Psoas muscle (tissue), 8 donors: ENCODE measurements around the gene PHAX. TPM values are rescaled to one million over a fixed set of nuclear protein-coding genes. Genes with fewer than 3 reads are reported as not detected.
"Not testable (repeated sequence)": the region's sequence is repeated elsewhere in the genome, so short reads cannot be mapped to it uniquely, and the experiment has no call there.

ENCODE experiments used
- ATAC-seq, 4 donors: fragments of 200-7000 bp; cut with Tn5 transposase; one replicate each; pipeline ENCODE4 v1.9.1; 2020; ENCODE audit warnings: moderate library complexity in 3 of 4, mild to moderate bottlenecking in 2 of 4
- DNase-seq, 2 donors: peaks; one replicate each; pipeline ENCODE4 v3.0.0-alpha.2; 2020
- H3K27ac ChIP-seq: fragments of 200-600 bp; one replicate; pipeline ENCODE4 v1.8.0; 2022
- H3K27me3 ChIP-seq, 3 donors: fragments of 200-600 bp in 1 of 3; one replicate each; pipeline versions ENCODE4 v1.6.1 to v1.8.0; 2013 to 2022; ENCODE audit warnings: low read length in 2 of 3, mild to moderate bottlenecking in 2 of 3, moderate library complexity in 1 of 3; ENCODE audit not compliant: insufficient read depth in 3 of 3
- H3K36me3 ChIP-seq, 2 donors: fragments of 200-600 bp in 1 of 2; one replicate each; pipeline versions ENCODE4 v1.6.1 to v1.8.0; 2013 to 2022; ENCODE audit warnings: low read depth in 1 of 2, mild to moderate bottlenecking in 1 of 2, moderate library complexity in 1 of 2; ENCODE audit not compliant: insufficient read depth in 1 of 2
- H3K4me1 ChIP-seq: fragments of 200-600 bp; one replicate; pipeline ENCODE4 v1.8.0; 2022
- H3K4me3 ChIP-seq: fragments of 200-600 bp; one replicate; pipeline ENCODE4 v1.8.0; 2022; ENCODE audit warnings: mild to moderate bottlenecking
- H3K9me3 ChIP-seq: fragments of 200-600 bp; one replicate; pipeline ENCODE4 v1.8.0; 2022
- CTCF ChIP-seq: fragments of 200-600 bp; IDR thresholded peaks from one replicate; pipeline ENCODE4 v1.8.0; 2022; ENCODE audit warnings: antibody characterized with exemption
- WGBS, 3 donors: extraction: QIAGEN DNeasy Blood & Tissue Kit; methylation state at CpG; one replicate each; pipeline versions ENCODE4 v1.1.6 to v1.1.7; 2013; 5-methylcytosine and 5-hydroxymethylcytosine counted together
- intact Hi-C, 2 donors: fragments of 100-400 bp; cut with DNase I; formaldehyde crosslinking; loops; one replicate each; pipeline versions ENCODE4 v1.11.0 to v1.14.2; 2022
- long read RNA-seq, 2 donors: library from polyadenylated mRNA; unstranded; transcript quantifications; one replicate each; pipeline ENCODE4 v2.0.0, GENCODE V29; 2021
- polyA plus RNA-seq, 3 donors: library from polyadenylated mRNA; stranded (reverse); fragments of 200-250 nt; gene quantifications; one replicate each; pipeline ENCODE4 v1.2.3, GENCODE V29; 2013
- total RNA-seq, 4 donors: library from RNA; stranded (reverse); fragmentation: NEBNext Ultra II Directional in 2 of 4; extraction: Animal tissue kit (Norgen Biotek cat#: 25700) in 2 of 4; gene quantifications; one replicate each; pipeline versions ENCODE4 v1.2.1 to v1.2.4, GENCODE V29; 2021 to 2023
- donor health status: healthy with polysubstance abuse.
- donor health status: DM: no; HTN: no; CAD: no; lungs with moderate emphysema.
- donor health status: Bipolar disorder and iron deficiency.
- donor health status: healthy.
- donor health status: DM: yes; HTN: yes; CAD: no.
- donor health status: DM: no; HTN: no; CAD: no.
- donor health status: DM: no; HTN: no; CAD: no.
- donor health status: DM: yes; HTN: yes; CAD: no.

The PHAX gene
- 10 to 100 TPM; 29.0 to 42.6 (median 32.0) TPM for total RNA-seq
- polyA plus RNA-seq = 10 to 100 TPM; 25.6 to 53.0 (median 32.2) TPM
- long read RNA-seq, donor 1, full-length matches to known transcripts = 14 of 16 reads
- long read RNA-seq, donor 1, partial matches to known transcripts = 1 of 16 reads
- long read RNA-seq, donor 1, other reads (novel, unspliced or antisense) = 1 of 16 reads
- long read RNA-seq, donor 2, full-length matches to known transcripts = 35 of 39 reads
- long read RNA-seq, donor 2, partial matches to known transcripts = 2 of 39 reads
- long read RNA-seq, donor 2, other reads (novel, unspliced or antisense) = 2 of 39 reads

- H3K9me3 ChIP-seq = no peaks in the 10 kb centered on the region
- H3K4me3 ChIP-seq = peak within 1 kb of the TSS; percentile 98
- intact Hi-C loops = loop anchor here in 1 of 2 donors (1.0 kb wide), 1 partner anchor 262 kb away; no protein-coding TSS in a partner anchor
- peak; percentile 64 for TF ChIP-seq CTCF
- H3K27me3 ChIP-seq = no peaks in the 10 kb centered on the region
- ATAC-seq (peak; percentile 97 to 100 (median 100)), DNase-seq (peak; percentile 81 to 87)
- H3K27ac ChIP-seq = peak within 1 kb of the TSS; percentile 87
- WGBS, 3 donors = 2 to 3% (median 2%) methylated on average over 59 to 79 of the region's 79 CpGs
- peaks cover 27% of the 10 kb centered on the region for H3K4me1 ChIP-seq
- H3K36me3 ChIP-seq = peaks cover 0 to 28% of the 10 kb centered on the region in 2 donors
Observed at GRCh38 chr5:126600631-126601511, at the start of gene PHAX. Gene PHAX, plus strand, starts transcription at chr5:126600947. Its CDS starts 16 bp downstream, at chr5:126600963.

GRCh38 chr5:126552614-126553013 lies 48.1 kb upstream of the PHAX start:
- Histone ChIP-seq H3K4me3 (no peak overlapping the region), H3K27ac (no peak overlapping the region), H3K36me3 (peaks cover 8 to 79% of the 10 kb centered on the region in 2 donors), H3K27me3 (no peaks in the 10 kb centered on the region), H3K4me1 (no peaks in the 10 kb centered on the region), H3K9me3 (no peaks in the 10 kb centered on the region)
- intact Hi-C loops = no loop called here
- no peak for ATAC-seq
- no peak for TF ChIP-seq CTCF
- 95 to 100% (median 98%) methylated on average over 2 of the region's 2 CpGs for WGBS, 3 donors
- DNase-seq = no peak

- H3K27ac ChIP-seq, H3K4me1 ChIP-seq, intact Hi-C loops, H3K9me3 ChIP-seq, H3K4me3 ChIP-seq, DNase-seq, H3K27me3 ChIP-seq, ATAC-seq: not testable (repeated sequence)
- 89 to 93% (median 92%) methylated on average over 9 of the region's 9 CpGs for WGBS, 3 donors
- peaks cover 9 to 84% of the 10 kb centered on the region in 2 donors for H3K36me3 ChIP-seq
Observed at GRCh38 chr5:126555101-126555500, 45.6 kb upstream of the PHAX start.

- Histone ChIP-seq H3K36me3 (peaks cover 2 to 49% of the 10 kb centered on the region in 2 donors), H3K4me1 (no peaks in the 10 kb centered on the region), H3K9me3 (no peaks in the 10 kb centered on the region), H3K27me3 (no peaks in the 10 kb centered on the region), H3K4me3 (no peak overlapping the region), H3K27ac (no peak overlapping the region)
- DNase-seq = no peak
- ATAC-seq = no peak
- TF ChIP-seq CTCF = no peak
- intact Hi-C loops = no loop called here
- 85 to 94% (median 91%) methylated on average over 1 of the region's 1 CpG for WGBS, 3 donors
Observed at GRCh38 chr5:126561908-126562307, 38.8 kb upstream of the PHAX start.

- H3K9me3 ChIP-seq = no peaks in the 10 kb centered on the region
- DNase-seq (no peak), ATAC-seq (no peak)
- H3K27me3 ChIP-seq = no peaks in the 10 kb centered on the region
- intact Hi-C loops = no loop called here
- 71 to 81% (median 75%) methylated on average over 2 of the region's 2 CpGs for WGBS, 3 donors
- H3K27ac ChIP-seq = no peak overlapping the region
- peaks cover 2 to 48% of the 10 kb centered on the region in 2 donors for H3K36me3 ChIP-seq
- H3K4me1 ChIP-seq = no peaks in the 10 kb centered on the region
- TF ChIP-seq CTCF = no peak
- no peak overlapping the region for H3K4me3 ChIP-seq
Observed at GRCh38 chr5:126562823-126563222, 37.9 kb upstream of the PHAX start.
